Effector memory CD4-positive, alpha-beta T cell (primary cell): ENCODE measurements around the gene SYCP3.
"Not testable (repeated sequence)": the region's sequence is repeated elsewhere in the genome, so short reads cannot be mapped to it uniquely, and the experiment has no call there.

Source experiments
- DNase-seq, 3 donors: peaks; one replicate each; pipeline ENCODE4 v3.0.0-alpha.2; 2020
- H3K27ac ChIP-seq: 2 replicates; pipeline ENCODE4 v1.7.0; 2013; ENCODE audit warnings: mild to moderate bottlenecking, low read length, moderate library complexity; ENCODE audit not compliant: insufficient read depth, poor library complexity, severe bottlenecking
- H3K27me3 ChIP-seq: replicated peaks from 2 replicates; pipeline ENCODE4 v1.7.0; 2013; ENCODE audit warnings: mild to moderate bottlenecking, low read length; ENCODE audit not compliant: insufficient read depth, control insufficient read depth, poor library complexity, severe bottlenecking
- H3K36me3 ChIP-seq: 2 replicates; pipeline ENCODE4 v1.7.0; 2013; ENCODE audit warnings: mild to moderate bottlenecking, low read length, moderate library complexity; ENCODE audit not compliant: control insufficient read depth, insufficient read depth
- H3K4me1 ChIP-seq: 2 replicates; pipeline ENCODE4 v1.7.0; 2013; ENCODE audit warnings: low read length, mild to moderate bottlenecking; ENCODE audit not compliant: control insufficient read depth, insufficient read depth, poor library complexity, severe bottlenecking
- H3K4me3 ChIP-seq: 2 replicates; pipeline ENCODE4 v1.7.0; 2013; ENCODE audit warnings: low read length, low read depth, mild to moderate bottlenecking; ENCODE audit not compliant: insufficient read depth, poor library complexity, severe bottlenecking
- H3K9me3 ChIP-seq: 2 replicates; pipeline ENCODE4 v1.7.0; 2013; ENCODE audit warnings: mild to moderate bottlenecking, low read length, moderate library complexity; ENCODE audit not compliant: control insufficient read depth

The SYCP3 gene

DNA sequence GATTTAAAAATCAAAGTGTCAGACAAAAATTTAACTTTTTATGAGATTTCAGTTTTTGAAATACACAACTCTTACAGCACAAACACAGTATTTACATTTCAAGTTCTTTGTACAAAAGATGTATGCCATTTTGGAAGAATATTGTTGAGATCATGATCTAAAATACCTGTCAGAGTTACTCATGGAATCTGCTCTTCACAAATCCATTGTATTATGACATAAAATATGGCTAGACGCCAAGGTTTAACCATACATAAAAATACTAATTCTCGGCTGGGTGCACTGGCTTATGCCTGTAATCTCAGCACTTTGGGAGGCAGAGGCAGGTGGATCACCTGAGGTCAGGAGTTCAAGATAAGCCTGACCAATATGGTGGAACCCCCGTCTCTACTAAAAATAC, 6.2 kb upstream of the SYCP3 start:
- DNase-seq = no peak
- Histone ChIP-seq H3K4me1 (no peaks in the 10 kb centered on the region), H3K36me3 (no peaks in the 10 kb centered on the region), H3K4me3 (no peak overlapping the region), H3K27me3 (no peaks in the 10 kb centered on the region), H3K27ac (no peak overlapping the region), H3K9me3 (no peaks in the 10 kb centered on the region)

DNA sequence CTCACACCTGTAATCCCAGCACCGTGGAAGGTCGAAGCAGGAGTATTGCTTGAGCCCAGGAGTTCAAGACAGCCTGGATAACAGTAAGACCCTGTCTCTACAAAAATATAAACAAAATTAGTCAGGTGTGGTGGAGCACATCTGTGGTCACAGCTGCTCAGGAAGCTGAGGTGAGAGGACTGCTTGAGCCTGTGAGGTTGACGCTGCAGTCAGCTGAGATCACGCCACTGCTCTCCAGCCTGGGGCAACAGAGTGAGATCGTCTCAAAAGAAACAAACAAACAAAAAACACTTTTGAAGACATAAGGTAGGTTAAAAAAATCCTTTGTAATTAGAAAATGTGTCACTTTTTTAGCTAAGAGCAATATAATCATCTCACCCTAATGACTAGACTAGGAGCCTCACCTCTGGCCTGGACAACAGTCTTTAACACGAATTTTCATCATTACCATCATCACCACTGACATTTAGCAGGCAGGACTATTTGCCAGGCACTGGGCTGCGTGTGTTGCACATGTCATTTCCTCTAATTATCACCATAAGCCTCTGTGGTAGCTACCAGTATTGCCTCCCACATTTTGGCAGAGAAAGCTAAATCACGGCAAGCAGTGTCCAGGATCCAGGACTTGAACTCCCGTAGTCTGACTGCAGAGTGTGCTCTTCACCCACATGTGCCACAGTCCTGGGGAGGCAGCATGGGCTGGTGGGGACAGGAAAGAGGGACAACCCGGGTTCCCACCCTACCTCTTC, 4.6 kb upstream of the SYCP3 start:
- no peak for DNase-seq
- no peaks in the 10 kb centered on the region for H3K9me3 ChIP-seq
- no peak overlapping the region for H3K27ac ChIP-seq
- H3K27me3 ChIP-seq = no peaks in the 10 kb centered on the region
- H3K4me3 ChIP-seq = no peak overlapping the region
- H3K36me3 ChIP-seq = no peaks in the 10 kb centered on the region
- H3K4me1 ChIP-seq = no peaks in the 10 kb centered on the region

DNA sequence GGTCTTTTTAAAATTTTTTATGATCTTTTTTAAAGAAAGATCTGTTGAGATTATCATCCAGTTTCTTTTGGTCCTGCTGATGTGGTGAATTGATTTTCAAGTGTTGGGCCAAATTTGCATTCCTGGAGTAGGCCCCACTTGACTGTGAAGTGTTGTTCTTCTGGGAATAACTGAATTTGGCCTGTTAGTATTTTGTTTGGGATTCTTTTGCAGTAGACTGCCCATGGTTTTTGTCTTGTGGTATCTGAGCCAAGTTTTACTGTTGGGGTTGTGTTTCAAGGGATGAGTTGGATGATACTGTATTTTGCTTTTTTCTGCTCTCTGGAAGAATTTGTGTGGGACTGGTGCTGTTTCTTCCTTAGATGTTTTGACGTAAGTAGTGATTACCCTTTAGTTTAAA, 4.0 kb upstream of the SYCP3 start:
- H3K4me3 ChIP-seq = no peak overlapping the region
- H3K4me1 ChIP-seq = no peaks in the 10 kb centered on the region
- H3K27me3 ChIP-seq = no peaks in the 10 kb centered on the region
- H3K36me3 ChIP-seq = no peaks in the 10 kb centered on the region
- DNase-seq = no peak
- H3K9me3 ChIP-seq = no peaks in the 10 kb centered on the region
- no peak overlapping the region for H3K27ac ChIP-seq

DNA sequence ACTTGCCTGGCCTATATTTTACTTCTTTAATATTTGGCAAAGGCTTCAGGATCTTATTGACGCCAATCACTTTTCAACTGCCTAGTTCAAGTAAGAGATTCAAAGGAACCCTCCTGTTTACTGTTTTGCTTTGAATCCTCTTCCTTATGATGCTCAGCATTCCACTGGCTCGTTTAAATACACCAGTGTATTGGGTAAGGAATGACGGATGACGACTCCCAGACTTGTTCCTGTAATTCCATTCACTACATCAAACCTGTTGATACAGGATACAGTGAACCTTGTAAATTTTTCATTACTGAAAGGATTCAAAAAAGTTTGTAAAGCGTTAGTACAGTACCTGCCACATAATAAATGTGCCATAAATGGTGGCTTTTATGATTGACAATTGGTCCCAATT, 1.7 kb upstream of the SYCP3 start:
- H3K9me3 ChIP-seq = no peaks in the 10 kb centered on the region
- H3K27me3 ChIP-seq = no peaks in the 10 kb centered on the region
- no peaks in the 10 kb centered on the region for H3K36me3 ChIP-seq
- DNase-seq = no peak
- H3K4me3 ChIP-seq = no peak overlapping the region
- H3K4me1 ChIP-seq = no peaks in the 10 kb centered on the region
- H3K27ac ChIP-seq = no peak overlapping the region

DNA sequence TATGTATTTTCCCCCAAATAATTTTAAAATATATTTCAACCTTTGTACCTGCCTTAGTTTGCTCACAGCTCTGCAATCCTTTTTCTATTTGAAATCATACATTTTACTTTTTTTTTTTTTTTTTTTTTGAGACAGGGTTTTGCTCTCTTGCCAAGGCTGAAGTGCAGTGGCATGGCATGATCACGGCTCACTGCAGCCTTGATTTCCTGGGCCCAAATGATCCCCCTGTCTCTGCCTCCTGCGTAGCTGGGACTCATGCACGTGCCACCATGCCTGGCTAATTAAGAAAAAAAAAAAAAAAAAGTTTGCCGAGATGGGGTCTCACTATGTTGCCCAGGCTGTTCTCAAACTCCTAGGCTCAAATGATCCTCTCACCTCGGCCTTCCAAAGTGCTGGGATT, 1.3 kb upstream of the SYCP3 start:
- no peaks in the 10 kb centered on the region for H3K27me3 ChIP-seq
- no peaks in the 10 kb centered on the region for H3K4me1 ChIP-seq
- no peak overlapping the region for H3K4me3 ChIP-seq
- H3K36me3 ChIP-seq = no peaks in the 10 kb centered on the region
- H3K9me3 ChIP-seq = no peaks in the 10 kb centered on the region
- no peak overlapping the region for H3K27ac ChIP-seq
- no peak for DNase-seq

DNA sequence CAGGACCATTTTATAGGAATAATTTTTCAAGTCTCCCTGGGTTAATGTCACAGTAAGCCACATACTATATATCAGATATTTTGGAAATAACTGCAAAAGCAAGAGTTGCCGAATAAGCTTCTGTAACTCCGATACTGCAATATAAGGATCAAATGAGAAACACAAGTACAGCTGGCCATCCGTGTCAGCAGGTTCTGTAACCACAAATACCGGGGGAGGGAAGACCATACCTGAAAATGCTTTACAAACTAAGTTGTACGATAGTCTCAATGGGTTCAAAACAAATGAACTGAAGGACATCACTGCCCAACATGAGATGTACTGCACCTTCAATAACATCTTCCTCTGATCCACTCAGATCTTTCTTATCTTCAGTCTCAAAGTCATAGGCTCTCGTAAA, 1.8 kb downstream of the SYCP3 start:
- DNase-seq = no peak
- Histone ChIP-seq H3K27me3 (no peaks in the 10 kb centered on the region), H3K27ac (no peak overlapping the region), H3K36me3 (peaks cover 8% of the 10 kb centered on the region), H3K4me1 (no peaks in the 10 kb centered on the region), H3K4me3 (no peak overlapping the region), H3K9me3 (no peaks in the 10 kb centered on the region)

DNA sequence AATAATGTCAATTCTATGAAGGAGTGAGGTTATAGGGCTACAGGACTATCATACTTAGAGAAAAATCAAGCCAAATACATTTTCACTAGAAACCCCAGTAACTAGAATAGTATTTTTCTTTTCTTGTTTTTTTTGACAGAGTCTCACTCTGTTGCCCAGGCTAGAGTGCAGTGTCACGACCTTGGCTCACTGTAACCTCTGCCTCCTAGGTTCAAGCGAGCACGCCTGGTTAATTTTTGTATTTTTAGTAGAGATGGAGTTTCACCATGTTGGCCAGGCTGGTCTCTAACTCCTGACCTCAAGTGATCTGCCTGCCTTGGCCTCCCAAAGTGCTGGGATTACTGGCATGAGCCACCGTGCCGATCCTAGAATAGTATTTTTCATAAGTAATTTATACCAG, 4.8 kb downstream of the SYCP3 start:
- not testable (repeated sequence) for H3K36me3 ChIP-seq, H3K27me3 ChIP-seq

DNA sequence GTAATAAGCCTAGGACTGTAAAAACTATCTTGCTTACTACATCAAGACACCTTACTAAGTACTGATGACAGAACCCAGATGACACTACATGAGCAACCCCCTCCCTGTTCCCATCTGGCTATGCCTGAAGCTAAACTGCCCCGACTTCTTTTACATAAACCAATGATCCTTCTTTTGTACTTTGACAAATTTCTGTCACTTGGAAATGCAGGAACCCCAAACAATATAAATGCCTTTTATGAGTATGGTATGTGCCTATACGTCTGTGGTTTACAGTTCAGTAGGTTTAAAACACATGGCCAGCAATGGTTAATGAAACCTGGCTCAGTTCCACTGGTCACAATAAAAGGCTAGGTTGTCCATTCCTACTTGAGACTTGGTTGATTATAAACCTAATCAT, 6.1 kb downstream of the SYCP3 start:
- H3K4me3 ChIP-seq = no peak overlapping the region
- H3K4me1 ChIP-seq = no peaks in the 10 kb centered on the region
- H3K27me3 ChIP-seq = no peaks in the 10 kb centered on the region
- no peak for DNase-seq
- H3K27ac ChIP-seq = no peak overlapping the region
- H3K36me3 ChIP-seq = peaks cover 8% of the 10 kb centered on the region
- H3K9me3 ChIP-seq = no peaks in the 10 kb centered on the region

More for the DNA sequence above, 4.8 kb downstream of the SYCP3 start:
- not testable (repeated sequence) for H3K4me1 ChIP-seq, H3K4me3 ChIP-seq, H3K27ac ChIP-seq, DNase-seq, H3K9me3 ChIP-seq

DNA sequence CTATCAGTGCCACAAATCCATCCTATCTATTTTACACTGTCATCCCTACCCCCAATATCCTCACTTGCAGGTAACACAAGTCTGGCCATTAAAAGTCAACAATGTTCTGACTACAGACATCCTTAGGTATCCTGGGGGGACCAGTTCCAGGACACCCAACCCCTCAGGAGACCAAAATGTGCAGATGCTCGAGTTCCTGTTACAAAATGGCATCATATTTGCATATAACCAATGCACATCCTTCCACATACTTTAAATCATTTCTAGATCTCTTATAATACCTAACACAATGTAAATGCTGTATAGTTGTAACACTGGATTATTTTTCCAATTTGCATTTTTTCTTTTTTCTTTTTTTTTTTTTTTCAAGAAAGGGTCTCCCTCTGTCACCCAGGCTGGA, 6.9 kb downstream of the SYCP3 start:
- Histone ChIP-seq H3K27me3 (no peaks in the 10 kb centered on the region), H3K9me3 (no peaks in the 10 kb centered on the region), H3K4me3 (no peak overlapping the region), H3K27ac (no peak overlapping the region), H3K36me3 (peaks cover 8% of the 10 kb centered on the region), H3K4me1 (no peaks in the 10 kb centered on the region)
- DNase-seq = no peak

DNA sequence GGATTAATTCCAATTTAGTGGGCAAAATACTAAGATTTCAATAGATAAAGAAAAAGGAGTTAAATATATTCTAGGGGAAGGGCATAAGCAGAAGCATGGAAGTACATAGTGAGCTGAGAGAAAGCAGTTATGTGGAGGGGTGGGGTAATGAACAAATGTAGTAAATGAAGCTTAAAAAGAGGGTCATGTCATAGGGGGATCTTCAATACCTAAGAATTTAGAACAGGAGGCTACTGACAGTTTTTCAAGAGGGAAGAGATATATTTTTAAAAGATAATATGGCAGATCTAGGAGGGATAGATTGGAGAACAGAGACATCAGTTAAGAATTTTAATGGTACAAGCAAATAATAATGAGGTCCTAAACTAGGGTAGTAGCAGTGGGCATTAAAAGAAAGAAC, 9.4 kb downstream of the SYCP3 start:
- Histone ChIP-seq H3K27me3 (no peaks in the 10 kb centered on the region), H3K27ac (no peak overlapping the region), H3K4me3 (no peak overlapping the region), H3K9me3 (no peaks in the 10 kb centered on the region), H3K36me3 (peaks cover 8% of the 10 kb centered on the region), H3K4me1 (no peaks in the 10 kb centered on the region)
- no peak for DNase-seq
